Stimulated activated CD4-positive, alpha-beta T cell treated with anti-CD3 and anti-CD28 coated beads, Interleukin-4, amount 100 ng/mL, for 4 hours (primary cell): ENCODE measurements around the gene PADI3.
"Not testable (repeated sequence)": the region's sequence is repeated elsewhere in the genome, so short reads cannot be mapped to it uniquely, and the experiment has no call there.

ENCODE experiments used
- DNase-seq, 2 experiments: peaks; one replicate each; pipeline ENCODE4 v3.0.0-alpha.2; 2020

The PADI3 gene

DNA sequence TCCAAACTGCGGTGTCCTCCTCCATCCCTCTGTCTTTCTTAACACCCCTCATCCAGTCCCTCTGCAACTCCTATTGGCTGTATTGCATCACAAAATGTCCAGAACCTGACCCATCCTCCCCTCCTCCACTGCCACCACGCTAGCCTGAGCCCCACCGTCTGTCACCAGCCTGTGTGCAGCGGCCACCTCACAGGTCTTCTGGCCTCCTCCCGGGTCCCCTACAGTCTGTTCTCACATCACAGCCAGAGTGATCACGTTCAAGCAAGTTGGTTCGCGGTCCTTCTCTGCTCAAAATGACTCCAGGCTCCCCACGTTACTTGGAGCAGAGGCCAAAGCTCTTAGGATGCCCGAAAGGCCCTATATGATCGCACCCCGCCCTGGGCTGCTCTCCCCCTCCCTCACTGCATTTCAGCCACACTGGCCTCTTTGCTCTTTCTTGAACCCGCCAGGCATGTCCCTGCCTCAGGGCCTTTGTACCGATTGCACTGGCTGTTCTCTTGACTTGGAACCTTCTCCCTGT is 56.7 kb downstream of the PADI3 start:
- no peak for DNase-seq

DNA sequence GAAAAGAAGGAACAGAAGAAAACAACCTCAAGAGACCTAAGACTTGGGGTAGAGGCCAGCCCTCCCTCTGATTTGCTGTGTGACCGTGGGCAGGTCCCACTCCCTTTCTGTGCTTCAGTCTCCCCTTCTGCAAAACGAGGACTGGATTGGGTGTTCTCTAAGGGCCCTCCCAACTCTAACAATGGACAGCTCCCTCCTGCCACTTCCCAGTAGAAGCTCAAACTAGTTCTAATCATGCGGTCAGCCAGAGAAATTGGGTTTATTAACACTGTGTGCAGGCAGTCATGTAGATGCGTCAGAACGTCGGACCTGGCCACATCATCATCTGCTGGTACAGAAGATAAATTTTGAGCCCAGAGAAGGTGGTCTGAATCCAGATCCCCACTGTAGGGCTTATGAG is 57.5 kb downstream of the PADI3 start:
- DNase-seq: no peak

DNA sequence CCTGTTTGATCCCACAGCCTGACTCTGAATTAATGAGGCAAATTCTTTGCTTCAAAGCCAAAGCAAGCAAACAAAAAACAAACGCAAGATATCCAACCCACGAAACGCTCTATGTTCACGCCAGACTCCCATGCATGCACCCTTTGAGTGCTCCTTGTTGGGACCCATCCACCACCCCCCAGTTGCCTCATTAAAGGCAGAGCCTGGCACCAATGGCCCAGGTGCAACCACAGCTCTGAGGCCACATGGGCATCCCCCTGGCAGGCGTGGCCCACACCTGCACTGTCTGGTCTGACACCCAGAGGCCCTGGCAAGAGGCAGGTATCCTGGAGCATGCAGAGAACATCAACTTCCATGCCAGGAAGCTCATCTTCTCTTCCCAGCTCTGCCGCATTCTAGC is 58.0 kb downstream of the PADI3 start:
- no peak for DNase-seq

DNA sequence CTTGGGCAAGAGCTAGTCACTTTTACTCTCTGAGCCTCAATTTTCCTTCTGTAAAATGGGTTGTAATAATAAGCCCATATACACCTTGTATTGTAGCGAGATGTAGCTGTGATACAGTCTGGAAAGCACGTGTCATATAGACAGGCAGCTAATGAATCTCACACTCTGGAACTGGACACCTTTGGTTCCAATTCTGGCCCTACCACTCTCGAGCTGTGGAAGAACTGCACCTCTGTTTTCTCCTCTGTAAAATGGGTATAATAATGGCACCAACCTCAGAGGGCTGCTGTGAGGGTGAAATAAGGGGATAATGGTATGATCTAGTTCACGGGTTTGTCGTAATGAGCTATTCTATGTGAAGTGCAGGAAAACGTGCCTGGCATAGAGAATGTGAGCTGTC is 58.4 kb downstream of the PADI3 start:
- DNase-seq: no peak

DNA sequence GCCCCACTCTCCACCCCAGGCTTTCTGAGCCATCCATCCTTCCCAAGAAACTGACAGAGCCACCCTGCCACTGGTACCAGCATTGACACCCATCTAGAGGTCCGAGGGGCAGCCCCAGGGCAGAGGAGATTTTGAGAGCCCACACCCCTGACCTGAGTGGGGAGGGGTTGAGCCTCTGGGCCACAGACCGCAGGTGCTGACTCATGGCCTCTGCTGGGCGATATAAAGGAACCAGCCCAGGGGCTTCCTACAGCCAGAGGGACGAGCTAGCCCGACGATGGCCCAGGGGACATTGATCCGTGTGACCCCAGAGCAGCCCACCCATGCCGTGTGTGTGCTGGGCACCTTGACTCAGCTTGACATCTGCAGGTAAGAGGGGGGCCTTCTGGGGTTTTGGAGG is 59.0 kb downstream of the PADI3 start, which contains the start of gene PADI4:
PADI4 (plus strand) TSS at position 252 of the 400 bp plus-strand sequence; CDS start at position 278, 26 bp downstream.
- no peak for DNase-seq

DNA sequence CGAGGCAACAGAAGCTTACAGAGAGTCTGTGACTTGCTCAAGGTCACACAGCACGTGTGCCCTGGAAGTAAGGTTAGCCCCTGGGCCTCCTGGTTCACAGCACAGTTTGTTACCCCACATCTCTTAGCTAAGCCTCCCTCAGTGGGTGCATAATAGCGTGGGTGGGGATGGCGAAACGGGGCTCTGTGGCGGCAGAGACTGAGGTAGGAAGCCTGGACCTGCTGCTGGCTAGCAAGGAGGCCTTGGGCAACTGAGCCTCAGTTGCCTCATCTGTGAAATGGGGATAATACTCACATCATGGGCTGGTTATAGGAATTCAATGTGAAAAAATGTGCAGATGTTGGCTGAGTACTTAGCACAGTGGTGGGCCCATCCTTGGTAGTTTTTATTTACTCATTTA is 59.7 kb downstream of the PADI3 start:
- no peak for DNase-seq

DNA sequence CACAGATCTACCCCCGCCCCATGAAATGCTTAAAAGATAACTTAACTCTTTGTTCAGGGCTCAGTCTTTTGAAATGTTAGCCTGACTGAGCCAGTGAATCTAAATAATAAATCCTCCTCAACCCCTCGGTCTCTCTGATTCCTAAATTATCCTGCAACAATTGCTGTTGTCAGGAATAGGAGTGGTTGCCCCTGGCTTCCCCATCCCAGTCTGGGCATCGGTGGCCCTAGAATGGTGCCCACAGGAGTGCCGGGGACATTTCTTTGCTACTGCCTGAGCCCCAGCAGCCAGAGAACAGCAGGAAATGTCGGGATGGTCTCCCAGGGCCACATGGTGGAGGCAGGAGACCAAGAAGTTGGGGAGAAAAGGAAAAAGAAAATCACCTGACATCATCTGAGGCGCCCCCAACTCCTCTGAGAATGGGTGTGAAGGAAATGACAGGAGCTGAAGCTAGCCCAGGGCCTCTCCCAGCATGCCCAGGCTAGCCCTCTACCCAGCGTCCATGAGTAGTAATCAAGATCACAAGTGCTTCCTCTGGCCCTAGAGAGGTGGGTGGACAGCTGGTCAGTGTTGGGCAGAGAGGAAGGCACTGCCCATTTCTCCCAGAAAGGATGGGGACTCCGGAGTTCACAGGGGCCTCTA is 60.6 kb downstream of the PADI3 start:
- DNase-seq: no peak

DNA sequence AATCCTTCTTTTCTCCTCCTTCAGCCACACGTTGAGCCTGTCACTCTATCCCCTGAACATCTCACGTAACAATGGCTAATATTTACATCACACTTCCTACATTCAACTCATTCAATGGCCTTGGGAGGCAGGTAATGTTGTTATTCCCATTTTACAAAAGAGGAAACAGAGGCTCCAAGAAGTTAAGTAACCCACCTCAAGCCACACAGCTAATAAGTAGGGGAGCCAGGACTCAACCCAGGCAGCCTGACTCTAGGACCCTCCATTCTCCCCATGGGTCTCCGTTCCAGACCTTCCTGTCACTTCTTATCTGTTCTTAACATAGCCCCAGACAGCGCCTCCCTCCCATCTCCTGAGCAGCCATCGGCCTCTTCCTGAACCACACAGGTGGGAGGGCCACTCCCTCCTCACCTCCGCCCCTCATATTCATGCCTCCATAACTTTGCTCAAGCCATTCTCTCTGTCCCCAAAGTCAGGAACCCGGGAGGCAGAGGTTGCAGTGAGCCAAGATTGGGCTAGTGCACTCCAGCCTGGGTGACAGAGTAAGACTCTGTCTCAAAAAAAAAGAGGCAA is 61.3 kb downstream of the PADI3 start:
- no peak for DNase-seq

DNA sequence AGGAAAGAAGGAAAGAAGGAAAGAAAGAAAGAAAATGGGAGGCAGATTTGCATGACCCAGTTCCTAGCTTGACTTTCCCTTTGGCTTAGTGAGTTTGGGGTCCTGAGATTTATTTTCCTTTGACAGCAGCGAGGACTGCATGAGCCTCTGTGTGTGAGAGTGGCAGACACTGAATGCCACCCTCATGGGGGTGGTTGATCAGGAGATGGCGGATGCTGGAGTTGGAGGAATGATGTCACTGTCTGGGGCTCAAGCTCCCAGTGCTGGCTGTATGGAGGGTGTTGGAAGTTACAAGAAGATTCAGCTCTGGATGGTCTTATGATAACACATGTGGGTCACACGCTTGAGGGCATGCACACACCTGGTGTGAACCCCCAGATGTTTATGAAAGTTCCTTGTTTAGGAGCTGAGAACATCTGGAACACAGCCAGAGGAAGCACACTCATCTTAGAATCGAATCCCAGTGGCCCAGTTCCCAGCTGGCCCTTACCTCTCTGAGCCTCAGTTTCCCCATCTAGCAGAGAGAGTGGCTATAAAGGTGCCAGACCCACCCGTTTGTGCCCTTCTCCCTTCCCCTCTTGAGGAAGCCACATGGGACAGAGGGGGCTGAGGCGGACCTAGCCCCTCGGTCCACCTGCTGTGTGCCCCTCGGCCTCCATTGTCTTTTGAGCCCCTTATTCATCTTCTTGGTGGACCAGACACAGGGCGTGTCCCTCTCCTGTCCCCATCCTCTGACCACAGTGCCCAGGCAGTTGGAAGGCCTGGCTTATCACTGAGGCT is 64.8 kb downstream of the PADI3 start:
- DNase-seq: no peak

DNA sequence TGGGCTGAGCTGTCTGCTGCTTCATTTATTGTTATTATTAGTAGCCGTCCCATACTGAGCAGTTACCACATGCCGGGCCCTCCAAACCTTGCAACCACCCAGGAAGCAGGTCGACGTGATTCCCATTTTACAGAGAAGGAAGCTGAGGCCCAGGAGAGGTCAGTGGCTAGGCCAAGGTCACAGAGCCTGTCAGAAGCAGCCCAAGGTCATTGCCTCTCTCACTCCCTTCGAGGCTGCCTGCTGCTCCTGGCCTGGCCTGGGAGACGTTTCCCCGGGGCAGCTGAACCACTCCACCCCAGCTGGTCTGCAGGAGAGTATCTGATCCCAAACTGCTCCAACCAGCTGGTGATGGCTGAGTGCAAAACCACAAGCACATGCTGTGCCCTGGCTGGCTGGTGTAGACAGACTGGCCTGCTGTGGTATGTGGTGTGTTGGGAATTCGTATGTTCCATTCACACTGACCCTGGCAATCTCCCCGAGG is 65.6 kb downstream of the PADI3 start:
- no peak for DNase-seq

DNA sequence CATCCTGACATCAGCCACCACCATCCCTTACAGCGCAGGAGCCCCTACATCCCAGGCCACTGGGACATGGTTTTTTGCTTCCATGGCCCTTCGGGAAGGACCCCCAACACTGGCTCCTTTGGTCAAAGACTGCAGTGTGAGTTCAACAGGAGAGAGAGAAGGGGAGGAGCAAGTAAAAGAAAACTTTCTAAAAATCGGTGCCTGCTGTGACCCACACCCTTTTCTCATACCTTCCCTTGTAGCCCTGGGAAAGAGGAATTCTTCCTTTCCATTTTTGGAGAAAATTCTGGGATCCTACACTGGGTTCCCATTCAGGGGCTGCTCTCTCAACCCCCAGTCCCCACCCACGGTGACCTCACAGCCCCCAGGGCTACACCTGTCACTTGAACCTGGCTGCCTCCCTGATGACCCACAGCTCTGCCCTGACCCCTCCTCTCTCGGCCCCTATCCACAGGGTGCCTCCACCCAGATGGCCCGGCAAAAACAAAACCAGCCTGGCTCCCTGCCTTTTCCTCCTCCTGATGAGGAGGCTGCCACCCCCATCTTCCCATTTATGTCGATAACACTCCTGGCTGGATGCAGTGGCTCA is 66.7 kb downstream of the PADI3 start:
- no peak for DNase-seq

DNA sequence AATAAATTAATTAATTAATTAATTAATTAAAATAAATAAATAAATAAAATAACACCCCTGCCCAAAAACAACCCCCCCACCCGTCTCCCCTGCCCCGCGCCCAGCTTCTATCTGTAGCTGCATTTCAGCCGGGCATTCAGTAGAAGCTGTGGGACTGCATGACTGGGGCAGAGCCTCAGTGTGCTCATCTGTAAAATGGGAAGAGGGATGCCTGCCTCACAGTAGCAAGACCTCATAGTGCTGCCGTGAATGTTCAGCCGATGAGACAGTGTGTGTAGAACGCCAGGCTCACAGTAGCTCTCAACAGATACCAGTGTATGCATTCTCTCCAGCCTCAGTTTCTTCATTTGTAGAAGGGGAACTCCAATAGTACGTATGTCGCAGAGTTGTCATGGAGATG is 67.8 kb downstream of the PADI3 start:
- no peak for DNase-seq

DNA sequence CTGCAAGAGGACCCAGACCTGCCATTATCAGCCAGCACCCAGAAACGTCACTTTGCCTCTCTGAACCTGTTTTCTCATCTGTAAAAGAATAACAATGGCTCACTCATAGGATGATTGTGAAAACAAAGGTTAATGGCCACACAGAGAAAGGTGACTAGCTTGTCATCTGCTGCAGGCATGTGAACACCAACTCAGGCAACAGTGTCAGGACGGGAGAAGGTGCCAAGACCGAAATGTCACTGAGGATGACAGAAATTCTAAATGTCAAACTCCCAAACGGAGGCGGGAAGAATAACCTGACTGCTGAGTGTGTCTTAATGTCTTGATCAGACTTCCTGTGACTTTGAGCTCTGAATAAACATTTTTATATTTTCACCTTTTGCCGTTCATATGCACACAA is 69.4 kb downstream of the PADI3 start:
- no peak for DNase-seq

DNA sequence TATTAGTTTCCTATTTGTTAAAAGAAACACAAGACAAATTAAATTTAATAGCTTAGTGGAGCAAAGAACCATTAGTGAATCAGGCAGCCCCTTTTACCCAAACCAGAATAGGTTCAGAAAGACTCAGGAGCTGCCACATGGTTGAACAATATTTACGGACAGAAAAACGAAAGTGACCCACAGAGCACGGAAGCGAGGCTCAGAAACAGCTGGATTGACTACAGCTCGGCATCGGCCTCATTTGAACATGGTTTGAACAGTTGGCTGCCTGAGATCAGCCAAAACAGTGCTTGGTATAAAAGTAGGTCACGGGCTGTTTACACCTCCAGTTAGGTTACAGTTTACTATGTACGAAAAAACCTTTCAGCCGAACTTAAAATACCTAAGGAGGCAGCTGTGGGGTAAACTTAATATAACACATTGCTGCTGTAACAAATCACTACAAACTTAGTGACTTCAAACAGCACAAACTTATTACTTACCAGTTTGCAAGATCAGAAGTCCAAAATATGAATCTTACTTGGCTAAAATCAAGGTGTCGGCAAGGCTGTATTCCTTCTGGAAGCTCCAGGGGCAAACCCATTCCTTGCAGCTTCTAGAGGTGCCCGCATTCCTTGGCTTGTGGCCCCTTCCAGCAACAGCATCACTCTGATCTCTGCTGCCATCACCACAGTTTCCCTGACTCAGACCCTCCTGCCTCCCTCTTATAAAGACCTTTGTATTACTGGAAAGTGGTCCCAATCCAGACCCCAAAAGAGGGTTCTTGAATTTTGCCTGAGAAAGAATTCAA is 70.9 kb downstream of the PADI3 start:
- DNase-seq: no peak

DNA sequence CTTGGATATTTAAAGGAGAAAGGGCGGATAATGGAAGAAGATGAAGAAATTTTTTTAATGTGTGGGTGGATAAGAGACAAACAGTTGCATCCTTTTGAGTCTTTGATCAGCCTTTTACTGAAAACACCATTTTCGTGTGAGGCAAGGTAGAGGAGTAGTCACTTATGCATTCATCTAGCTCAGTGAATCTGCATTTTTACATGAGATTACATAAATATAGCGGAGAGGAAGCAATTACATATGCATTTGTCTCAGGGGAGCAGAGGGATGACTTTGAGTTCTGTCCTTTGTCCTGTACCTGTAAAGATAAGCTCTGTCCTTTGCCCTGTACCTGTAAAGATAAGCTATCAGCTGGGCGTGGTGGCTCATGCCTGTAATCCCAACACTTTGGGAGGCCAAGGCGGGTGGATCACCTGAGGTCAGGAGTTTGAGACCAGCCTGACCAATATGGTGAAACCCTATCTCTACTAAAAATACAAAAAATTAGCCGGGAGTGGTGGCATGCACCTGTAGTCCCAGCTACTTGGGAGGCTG is 73.0 kb downstream of the PADI3 start:
- not testable (repeated sequence) for DNase-seq

DNA sequence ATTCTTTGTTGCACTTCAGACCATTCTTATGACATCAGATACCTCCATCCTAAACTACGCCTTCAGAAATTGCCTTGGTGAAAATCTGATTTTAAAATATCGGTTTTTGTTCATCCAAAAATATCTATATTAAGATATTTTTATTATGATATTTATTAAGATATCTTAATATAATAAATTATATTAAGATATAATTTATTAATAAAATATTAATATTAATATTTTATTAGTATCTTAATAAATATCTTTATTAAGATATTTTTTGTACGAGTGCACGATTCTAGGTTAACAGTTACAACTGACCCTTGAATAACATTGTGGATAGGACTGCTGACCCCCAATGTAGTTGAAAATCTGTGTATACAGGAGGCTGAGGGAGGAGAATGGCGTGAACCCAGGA is 80.0 kb downstream of the PADI3 start:
- no peak for DNase-seq

DNA sequence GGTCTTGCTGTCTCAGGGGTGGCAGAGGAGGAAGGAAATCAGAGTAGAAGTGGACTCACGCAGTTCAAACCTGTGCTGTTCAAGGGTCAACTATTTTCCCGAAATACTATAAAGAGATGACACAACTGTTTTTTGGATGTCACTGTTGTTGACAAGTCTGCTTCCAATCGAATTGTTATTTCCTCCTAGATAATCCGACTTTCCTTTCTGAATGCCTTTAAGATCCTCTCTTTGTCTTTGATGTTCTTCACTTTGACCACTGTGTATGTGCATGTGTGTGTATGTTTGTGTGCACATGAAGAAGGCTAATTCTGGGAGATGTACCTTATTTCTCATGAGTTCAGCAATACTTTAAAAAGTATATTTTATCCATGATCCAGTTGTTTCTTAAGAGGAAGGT is 80.7 kb downstream of the PADI3 start:
- no peak for DNase-seq

DNA sequence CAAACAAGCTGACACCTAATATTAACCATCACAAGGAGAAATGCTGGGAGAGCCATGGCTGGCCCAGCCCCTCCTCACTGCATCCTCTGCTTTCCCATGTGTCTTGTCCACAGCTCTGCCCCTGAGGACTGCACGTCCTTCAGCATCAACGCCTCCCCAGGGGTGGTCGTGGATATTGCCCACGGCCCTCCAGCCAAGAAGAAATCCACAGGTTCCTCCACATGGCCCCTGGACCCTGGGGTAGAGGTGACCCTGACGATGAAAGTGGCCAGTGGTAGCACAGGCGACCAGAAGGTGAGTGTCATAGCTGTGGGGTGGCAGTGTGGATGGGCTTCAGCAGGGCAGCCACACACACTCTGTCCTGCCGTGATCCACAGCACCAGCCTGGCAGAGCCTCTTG is 82.0 kb downstream of the PADI3 start:
- DNase-seq: no peak

DNA sequence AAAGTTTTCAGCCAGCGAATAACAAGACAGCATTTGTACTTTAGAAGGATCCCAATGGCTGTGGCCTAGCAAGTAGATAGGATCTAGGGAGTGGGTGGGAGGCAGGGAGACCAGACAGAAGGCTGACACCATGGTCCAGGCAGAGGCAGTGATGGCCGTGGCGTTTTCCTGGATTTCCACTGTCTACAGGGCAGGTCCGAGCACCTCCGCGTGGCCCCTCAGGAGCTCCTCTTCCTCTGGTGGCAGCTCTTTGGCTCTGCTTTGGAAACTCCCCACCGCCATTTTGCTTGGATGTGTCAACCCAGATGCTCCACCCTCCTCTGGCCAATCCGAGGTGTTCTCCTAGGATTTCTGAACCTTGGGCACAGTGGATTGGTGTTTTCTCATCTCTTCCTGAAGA is 84.2 kb downstream of the PADI3 start:
- no peak for DNase-seq
